ENCODE data around the gene TBC1D1.
"Not testable (repeated sequence)": the region's sequence is repeated elsewhere in the genome, so short reads cannot be mapped to it uniquely, and the experiment has no call there.

Gene TBC1D1

DNA sequence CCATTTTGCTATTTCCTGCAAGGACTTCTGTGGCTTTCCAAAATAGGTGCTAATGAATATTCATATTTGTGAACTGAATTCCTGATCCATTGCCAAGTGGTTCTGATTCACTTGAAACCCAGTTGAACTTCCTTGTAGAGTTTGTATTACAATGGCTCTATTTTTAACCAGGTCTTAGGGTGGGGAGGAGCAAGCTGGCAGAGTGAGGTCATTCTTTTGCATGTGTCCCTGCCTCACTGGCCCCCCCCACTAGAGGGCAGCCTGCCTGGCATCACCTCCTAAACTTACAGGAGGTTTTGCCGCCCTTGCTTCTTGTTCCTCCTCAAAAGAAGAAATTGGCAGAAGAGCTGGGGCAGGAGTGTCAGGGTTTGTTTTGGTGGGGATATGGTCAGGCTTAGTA is 79.8 kb downstream of the TBC1D1 start:
- Histone ChIP-seq H3K79me1 (replicated peaks; ENCODE audit: low read length, poor library complexity, severe bottlenecking) (no peaks in the 10 kb centered on the region), H4K8ac (ENCODE audit: low read length) (no peak overlapping the region), H2BK12ac (ENCODE audit: low read length in 2 of 2) (no peak overlapping the region), H2BK5ac (ENCODE audit: low read depth, low read length, poor library complexity, severe bottlenecking) (no peak overlapping the region), H3K14ac (ENCODE audit: low read length in 2 of 2) (no peak overlapping the region), H3K4me2 (ENCODE audit: low read length, poor library complexity, severe bottlenecking) (no peak overlapping the region), H3K27me3 (ENCODE audit: control insufficient read depth in 1 of 2, insufficient read depth in 1 of 2, low read length in 2 of 2) (no peaks in the 10 kb centered on the region), H3K9me3 (ENCODE audit: control insufficient read depth, low read length) (no peaks in the 10 kb centered on the region), H3K4me3 (ENCODE audit: insufficient read depth in 1 of 2, low read depth in 1 of 2, low read length in 2 of 2) (no peak overlapping the region), H3K4me1 (ENCODE audit: control insufficient read depth, insufficient read depth, low read depth, low read length) (peaks cover 2% of the 10 kb centered on the region), H2BK120ac (ENCODE audit: low read depth, low read length) (no peak overlapping the region), H2AK5ac (ENCODE audit: low read length, severe bottlenecking) (no peak overlapping the region), H3K18ac (ENCODE audit: low read depth in 1 of 2, low read length in 2 of 2) (no peak overlapping the region), H3K4ac (ENCODE audit: low read depth in 1 of 2, low read length in 2 of 2) (no peak overlapping the region), H4K91ac (ENCODE audit: low read length) (no peak overlapping the region), H3K36me3 (ENCODE audit: control insufficient read depth in 1 of 2, insufficient read depth in 2 of 2, low read depth in 1 of 2, low read length in 2 of 2) (no peaks in the 10 kb centered on the region), H2BK15ac (ENCODE audit: low read depth, poor library complexity, severe bottlenecking) (no peak overlapping the region), H3K23ac (ENCODE audit: low read length in 2 of 2) (no peak overlapping the region), H3K27ac (ENCODE audit: low read length, poor library complexity, severe bottlenecking) (no peak overlapping the region), H3K9ac (ENCODE audit: low read length) (no peak overlapping the region), H2AFZ (ENCODE audit: low read depth, low read length) (no peak overlapping the region)
- 100% methylated on average over 1 of the region's 1 CpG for WGBS
- DNase-seq: no peak

DNA sequence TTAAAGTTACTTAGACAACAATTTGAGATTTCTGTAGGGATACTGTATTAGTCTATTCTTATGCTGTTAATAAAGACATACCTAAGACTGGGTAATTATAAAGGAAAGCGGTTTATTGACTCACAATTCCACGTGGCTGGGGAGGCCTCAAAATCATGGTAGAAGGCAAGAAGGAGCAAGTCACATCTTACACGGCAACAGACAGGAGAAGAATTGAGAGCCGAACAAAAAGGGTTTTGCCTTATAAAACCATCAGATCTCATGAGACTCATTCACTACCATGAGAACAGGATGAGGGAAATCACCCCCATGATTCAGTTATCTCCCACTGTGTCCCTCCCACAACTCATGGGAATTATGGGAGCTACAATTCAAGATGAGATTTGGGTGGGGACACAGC is 80.3 kb downstream of the TBC1D1 start:
- H3K4me2 ChIP-seq (ENCODE audit: low read length, poor library complexity, severe bottlenecking): no peak overlapping the region
- no peaks in the 10 kb centered on the region for H3K79me1 ChIP-seq (replicated peaks; ENCODE audit: low read length, poor library complexity, severe bottlenecking)
- no peak overlapping the region for H3K23ac ChIP-seq (ENCODE audit: low read length in 2 of 2)
- no peak overlapping the region for H2BK15ac ChIP-seq (ENCODE audit: low read depth, poor library complexity, severe bottlenecking)
- H4K91ac ChIP-seq (ENCODE audit: low read length): no peak overlapping the region
- no peak overlapping the region for H3K14ac ChIP-seq (ENCODE audit: low read length in 2 of 2)
- no peak overlapping the region for H3K27ac ChIP-seq (ENCODE audit: low read length, poor library complexity, severe bottlenecking)
- H2BK5ac ChIP-seq (ENCODE audit: low read depth, low read length, poor library complexity, severe bottlenecking): no peak overlapping the region
- no peak overlapping the region for H2AK5ac ChIP-seq (ENCODE audit: low read length, severe bottlenecking)
- no peaks in the 10 kb centered on the region for H3K36me3 ChIP-seq (ENCODE audit: control insufficient read depth in 1 of 2, insufficient read depth in 2 of 2, low read depth in 1 of 2, low read length in 2 of 2)
- no peak overlapping the region for H2BK12ac ChIP-seq (ENCODE audit: low read length in 2 of 2)
- DNase-seq: no peak
- no peak overlapping the region for H3K9ac ChIP-seq (ENCODE audit: low read length)
- H2BK120ac ChIP-seq (ENCODE audit: low read depth, low read length): no peak overlapping the region
- no peak overlapping the region for H4K8ac ChIP-seq (ENCODE audit: low read length)
- H3K18ac ChIP-seq (ENCODE audit: low read depth in 1 of 2, low read length in 2 of 2): no peak overlapping the region
- H3K9me3 ChIP-seq (ENCODE audit: control insufficient read depth, low read length): no peaks in the 10 kb centered on the region
- no peaks in the 10 kb centered on the region for H3K27me3 ChIP-seq (ENCODE audit: control insufficient read depth in 1 of 2, insufficient read depth in 1 of 2, low read length in 2 of 2)
- WGBS: 100% methylated on average over 2 of the region's 4 CpGs
- no peak overlapping the region for H3K4me3 ChIP-seq (ENCODE audit: insufficient read depth in 1 of 2, low read depth in 1 of 2, low read length in 2 of 2)
- H3K4me1 ChIP-seq (ENCODE audit: control insufficient read depth, insufficient read depth, low read depth, low read length): peaks cover 2% of the 10 kb centered on the region
- H2AFZ ChIP-seq (ENCODE audit: low read depth, low read length): no peak overlapping the region
- H3K4ac ChIP-seq (ENCODE audit: low read depth in 1 of 2, low read length in 2 of 2): no peak overlapping the region

DNA sequence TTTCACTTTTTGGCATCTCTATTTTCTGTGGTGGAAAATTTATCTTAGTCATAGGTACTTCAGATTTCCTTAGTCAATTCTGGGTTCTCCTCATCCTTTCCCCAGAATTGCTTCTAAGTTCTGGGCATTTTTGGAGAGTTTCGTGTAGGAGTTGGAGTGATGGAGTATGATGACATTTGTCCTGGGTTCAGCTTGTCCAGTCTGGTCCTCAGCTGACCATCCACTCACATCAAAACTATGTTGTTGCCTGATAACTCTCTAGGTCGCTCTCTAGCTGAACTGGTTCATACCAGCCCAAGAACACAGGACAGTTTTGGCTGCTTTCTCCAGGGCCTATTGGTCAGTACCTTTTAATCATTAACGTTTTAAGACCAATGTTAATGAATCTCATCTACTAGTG is 82.6 kb downstream of the TBC1D1 start:
- 85% methylated on average over 2 of the region's 3 CpGs for WGBS

DNA sequence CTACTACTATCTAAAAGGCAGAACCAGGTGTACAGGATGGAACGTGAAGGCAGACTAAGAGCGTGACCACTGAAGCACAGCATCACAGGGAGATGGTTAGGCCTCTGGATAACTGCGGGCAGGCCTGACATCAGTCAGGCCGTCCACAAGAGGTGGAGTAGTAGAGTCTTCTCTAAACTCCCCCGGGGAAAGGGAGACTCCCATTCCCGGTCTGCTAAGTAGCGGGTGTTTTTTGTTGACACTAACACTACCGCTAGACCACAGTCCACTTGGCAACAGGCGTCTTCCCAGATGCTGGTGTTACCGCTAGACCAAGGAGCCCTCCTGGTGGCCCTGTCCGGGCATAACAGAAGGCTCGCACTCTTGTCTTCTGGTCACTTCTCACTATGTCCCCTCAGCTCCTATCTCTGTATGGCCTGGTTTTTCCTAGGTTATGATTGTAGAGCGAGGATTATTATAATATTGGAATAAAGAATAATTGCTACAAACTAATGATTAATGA is 84.5 kb downstream of the TBC1D1 start:
- 77% methylated on average over 8 of the region's 13 CpGs for WGBS

More for the DNA sequence above, 82.6 kb downstream of the TBC1D1 start:
- Histone ChIP-seq H3K36me3 (ENCODE audit: control insufficient read depth in 1 of 2, insufficient read depth in 2 of 2, low read depth in 1 of 2, low read length in 2 of 2) (no peaks in the 10 kb centered on the region), H3K4ac (ENCODE audit: low read depth in 1 of 2, low read length in 2 of 2) (no peak overlapping the region), H3K27me3 (ENCODE audit: control insufficient read depth in 1 of 2, insufficient read depth in 1 of 2, low read length in 2 of 2) (no peaks in the 10 kb centered on the region), H3K9ac (ENCODE audit: low read length) (no peak overlapping the region), H3K79me1 (replicated peaks; ENCODE audit: low read length, poor library complexity, severe bottlenecking) (peaks cover 2% of the 10 kb centered on the region), H3K4me3 (ENCODE audit: insufficient read depth in 1 of 2, low read depth in 1 of 2, low read length in 2 of 2) (no peak overlapping the region), H2BK12ac (ENCODE audit: low read length in 2 of 2) (no peak overlapping the region), H4K91ac (ENCODE audit: low read length) (no peak overlapping the region), H4K8ac (ENCODE audit: low read length) (no peak overlapping the region), H3K4me2 (ENCODE audit: low read length, poor library complexity, severe bottlenecking) (no peak overlapping the region), H3K14ac (ENCODE audit: low read length in 2 of 2) (no peak overlapping the region), H2AK5ac (ENCODE audit: low read length, severe bottlenecking) (no peak overlapping the region), H3K9me3 (ENCODE audit: control insufficient read depth, low read length) (no peaks in the 10 kb centered on the region), H3K23ac (ENCODE audit: low read length in 2 of 2) (no peak overlapping the region), H3K4me1 (ENCODE audit: control insufficient read depth, insufficient read depth, low read depth, low read length) (peaks cover 2% of the 10 kb centered on the region), H3K18ac (ENCODE audit: low read depth in 1 of 2, low read length in 2 of 2) (no peak overlapping the region), H3K27ac (ENCODE audit: low read length, poor library complexity, severe bottlenecking) (no peak overlapping the region), H2BK120ac (ENCODE audit: low read depth, low read length) (no peak overlapping the region), H2BK15ac (ENCODE audit: low read depth, poor library complexity, severe bottlenecking) (no peak overlapping the region), H2BK5ac (ENCODE audit: low read depth, low read length, poor library complexity, severe bottlenecking) (no peak overlapping the region), H2AFZ (ENCODE audit: low read depth, low read length) (no peak overlapping the region)
- no peak for DNase-seq

More for the DNA sequence above, 84.5 kb downstream of the TBC1D1 start:
- not testable (repeated sequence) for H3K4me2 ChIP-seq (ENCODE audit: low read length, poor library complexity, severe bottlenecking); H2BK120ac ChIP-seq (ENCODE audit: low read depth, low read length); H3K14ac ChIP-seq (ENCODE audit: low read length in 2 of 2); H3K79me1 ChIP-seq (replicated peaks; ENCODE audit: low read length, poor library complexity, severe bottlenecking); H3K9me3 ChIP-seq (ENCODE audit: control insufficient read depth, low read length); H3K27me3 ChIP-seq (ENCODE audit: control insufficient read depth in 1 of 2, insufficient read depth in 1 of 2, low read length in 2 of 2); H2BK15ac ChIP-seq (ENCODE audit: low read depth, poor library complexity, severe bottlenecking); H3K27ac ChIP-seq (ENCODE audit: low read length, poor library complexity, severe bottlenecking); H2AK5ac ChIP-seq (ENCODE audit: low read length, severe bottlenecking); H3K4me3 ChIP-seq (ENCODE audit: insufficient read depth in 1 of 2, low read depth in 1 of 2, low read length in 2 of 2); H4K91ac ChIP-seq (ENCODE audit: low read length); H3K9ac ChIP-seq (ENCODE audit: low read length); H2AFZ ChIP-seq (ENCODE audit: low read depth, low read length); H3K36me3 ChIP-seq (ENCODE audit: control insufficient read depth in 1 of 2, insufficient read depth in 2 of 2, low read depth in 1 of 2, low read length in 2 of 2); H2BK12ac ChIP-seq (ENCODE audit: low read length in 2 of 2); H3K23ac ChIP-seq (ENCODE audit: low read length in 2 of 2); H2BK5ac ChIP-seq (ENCODE audit: low read depth, low read length, poor library complexity, severe bottlenecking); H3K18ac ChIP-seq (ENCODE audit: low read depth in 1 of 2, low read length in 2 of 2); DNase-seq; H3K4me1 ChIP-seq (ENCODE audit: control insufficient read depth, insufficient read depth, low read depth, low read length); H3K4ac ChIP-seq (ENCODE audit: low read depth in 1 of 2, low read length in 2 of 2); H4K8ac ChIP-seq (ENCODE audit: low read length)

Data from mesenchymal stem cell (in vitro differentiated cells and primary cell).